Measurements from ENCODE around the gene DENND1C. TPM values are rescaled to one million over a fixed set of nuclear protein-coding genes. Genes with fewer than 3 reads are reported as not detected.

The DENND1C gene, protein sequence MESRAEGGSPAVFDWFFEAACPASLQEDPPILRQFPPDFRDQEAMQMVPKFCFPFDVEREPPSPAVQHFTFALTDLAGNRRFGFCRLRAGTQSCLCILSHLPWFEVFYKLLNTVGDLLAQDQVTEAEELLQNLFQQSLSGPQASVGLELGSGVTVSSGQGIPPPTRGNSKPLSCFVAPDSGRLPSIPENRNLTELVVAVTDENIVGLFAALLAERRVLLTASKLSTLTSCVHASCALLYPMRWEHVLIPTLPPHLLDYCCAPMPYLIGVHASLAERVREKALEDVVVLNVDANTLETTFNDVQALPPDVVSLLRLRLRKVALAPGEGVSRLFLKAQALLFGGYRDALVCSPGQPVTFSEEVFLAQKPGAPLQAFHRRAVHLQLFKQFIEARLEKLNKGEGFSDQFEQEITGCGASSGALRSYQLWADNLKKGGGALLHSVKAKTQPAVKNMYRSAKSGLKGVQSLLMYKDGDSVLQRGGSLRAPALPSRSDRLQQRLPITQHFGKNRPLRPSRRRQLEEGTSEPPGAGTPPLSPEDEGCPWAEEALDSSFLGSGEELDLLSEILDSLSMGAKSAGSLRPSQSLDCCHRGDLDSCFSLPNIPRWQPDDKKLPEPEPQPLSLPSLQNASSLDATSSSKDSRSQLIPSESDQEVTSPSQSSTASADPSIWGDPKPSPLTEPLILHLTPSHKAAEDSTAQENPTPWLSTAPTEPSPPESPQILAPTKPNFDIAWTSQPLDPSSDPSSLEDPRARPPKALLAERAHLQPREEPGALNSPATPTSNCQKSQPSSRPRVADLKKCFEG
- not detected in 2 replicates for total RNA-seq (2014; rRNA removed; shearing (Covaris generic))

DNA sequence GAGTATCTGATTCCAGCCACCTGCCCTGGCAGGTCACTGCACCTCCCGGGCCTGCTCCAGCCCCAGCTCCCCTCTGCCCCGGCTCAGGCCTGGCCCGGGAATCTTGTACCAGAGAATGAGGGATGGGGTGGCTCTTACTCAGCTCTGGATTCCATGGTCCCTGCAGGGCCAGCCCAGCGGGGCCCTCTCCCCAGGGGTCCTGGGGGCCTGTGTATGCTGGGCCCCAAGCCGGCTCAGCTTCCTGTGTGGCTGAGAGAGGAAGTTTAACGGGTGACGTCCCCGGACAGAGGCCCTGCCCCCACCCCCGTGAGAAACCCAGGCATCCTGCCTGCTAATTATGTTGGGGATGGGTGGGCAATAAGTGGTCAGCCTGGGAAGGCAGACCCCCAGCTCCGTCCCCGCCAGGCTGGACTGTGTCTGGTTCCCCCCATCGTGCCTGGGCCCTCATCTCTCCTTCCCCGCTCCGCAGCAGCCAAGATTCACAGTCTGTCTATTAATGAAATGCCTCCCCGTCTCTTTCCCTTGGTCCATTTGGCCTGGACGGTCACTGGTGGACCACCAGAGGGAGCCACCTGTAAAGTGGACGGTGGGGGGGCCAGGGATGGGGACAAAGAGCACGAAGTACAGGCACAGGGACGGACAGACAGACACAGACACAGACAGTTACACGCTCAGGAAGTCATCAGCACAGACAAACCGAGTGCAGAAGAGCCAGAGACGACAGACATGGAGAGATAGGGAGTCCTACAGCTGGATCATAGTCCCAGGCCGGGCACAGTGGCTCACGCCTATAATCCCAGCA lies at the start of gene DENND1C:
DENND1C (minus strand) TSS at position 247 of the 802 bp plus-strand sequence; CDS start at position 155, 92 bp downstream.
- no peak for DNase-seq (ENCODE audit: low read depth)

DNA sequence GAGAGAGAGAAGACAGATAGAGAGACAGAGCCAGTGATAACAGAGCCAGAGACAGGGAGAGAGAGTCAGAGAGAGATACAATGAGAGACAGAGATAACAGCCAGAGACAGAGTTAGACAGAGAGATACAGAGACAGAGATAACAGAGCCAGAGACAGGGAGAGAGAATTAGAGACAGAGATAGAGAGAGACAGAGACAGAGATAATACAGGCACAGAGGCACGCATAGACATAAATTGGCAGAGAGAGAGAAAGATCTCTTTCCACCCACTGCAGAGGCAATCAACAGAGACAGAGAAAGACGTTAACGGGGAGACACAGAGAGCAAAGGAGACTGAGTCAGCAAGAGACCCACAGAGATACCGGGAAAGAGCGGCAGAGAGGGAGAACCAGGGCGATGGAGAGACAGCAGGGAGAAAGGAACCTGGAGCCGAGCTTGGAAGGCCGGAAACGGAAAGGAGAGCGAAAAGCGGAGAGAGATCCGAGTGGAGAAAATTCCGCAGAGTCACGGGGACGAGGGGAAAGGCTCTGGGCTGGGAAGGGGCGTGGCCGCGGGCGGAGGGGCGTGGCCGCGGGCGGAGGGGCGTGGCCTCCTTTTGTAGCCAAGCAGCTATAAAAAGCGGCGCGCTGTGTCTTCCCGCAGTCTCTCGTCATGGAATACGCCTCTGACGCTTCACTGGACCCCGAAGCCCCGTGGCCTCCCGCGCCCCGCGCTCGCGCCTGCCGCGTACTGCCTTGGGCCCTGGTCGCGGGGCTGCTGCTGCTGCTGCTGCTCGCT lies 49.0 kb upstream of the DENND1C start, which contains the start of gene TNFSF9:
TNFSF9 (plus strand) TSS at position 641 of the 777 bp plus-strand sequence; CDS start at position 652, 11 bp downstream.
- peak; percentile 86 for DNase-seq (ENCODE audit: low read depth)

DNA sequence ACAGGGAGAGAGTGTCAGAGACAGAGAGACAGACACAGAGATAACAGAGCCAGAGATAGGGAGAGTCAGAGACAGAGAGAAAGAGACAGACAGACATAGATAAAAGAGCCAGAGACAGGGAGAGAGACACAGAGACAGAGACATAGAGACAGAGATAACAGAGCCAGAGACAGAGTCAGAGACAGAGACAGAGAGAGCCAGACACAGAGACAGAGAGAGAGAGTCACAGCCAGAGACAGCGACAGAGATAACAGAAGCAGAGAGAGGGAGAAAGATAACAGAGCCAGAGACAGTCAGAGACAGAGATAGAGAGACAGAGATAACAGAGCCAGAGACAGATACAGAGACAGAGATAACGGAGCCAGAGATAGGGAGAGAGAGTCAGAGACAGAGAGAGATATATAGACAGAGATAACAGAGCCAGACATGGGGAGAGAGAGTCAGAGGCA lies 48.4 kb upstream of the DENND1C start:
- DNase-seq (ENCODE audit: low read depth): no peak

DNA sequence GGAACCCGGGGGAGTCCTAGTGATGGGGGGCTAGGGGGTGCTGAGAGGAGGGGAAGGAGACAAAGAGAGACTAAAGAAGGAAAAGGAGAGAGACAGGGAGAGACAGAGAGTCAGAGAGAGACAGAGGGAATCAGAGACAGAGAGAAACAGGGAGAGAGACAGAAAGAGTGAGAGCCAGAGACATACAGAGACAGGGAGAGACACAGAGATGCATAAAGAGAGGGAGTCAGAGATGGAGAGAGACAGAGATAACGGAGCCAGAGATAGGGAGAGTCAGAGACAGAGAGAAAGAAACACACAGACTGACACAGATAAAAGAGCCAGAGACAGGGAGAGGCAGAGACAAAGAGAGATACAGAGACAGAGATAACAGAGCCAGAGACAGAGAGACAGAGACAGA lies 47.8 kb upstream of the DENND1C start:
- DNase-seq (ENCODE audit: low read depth): no peak

DNA sequence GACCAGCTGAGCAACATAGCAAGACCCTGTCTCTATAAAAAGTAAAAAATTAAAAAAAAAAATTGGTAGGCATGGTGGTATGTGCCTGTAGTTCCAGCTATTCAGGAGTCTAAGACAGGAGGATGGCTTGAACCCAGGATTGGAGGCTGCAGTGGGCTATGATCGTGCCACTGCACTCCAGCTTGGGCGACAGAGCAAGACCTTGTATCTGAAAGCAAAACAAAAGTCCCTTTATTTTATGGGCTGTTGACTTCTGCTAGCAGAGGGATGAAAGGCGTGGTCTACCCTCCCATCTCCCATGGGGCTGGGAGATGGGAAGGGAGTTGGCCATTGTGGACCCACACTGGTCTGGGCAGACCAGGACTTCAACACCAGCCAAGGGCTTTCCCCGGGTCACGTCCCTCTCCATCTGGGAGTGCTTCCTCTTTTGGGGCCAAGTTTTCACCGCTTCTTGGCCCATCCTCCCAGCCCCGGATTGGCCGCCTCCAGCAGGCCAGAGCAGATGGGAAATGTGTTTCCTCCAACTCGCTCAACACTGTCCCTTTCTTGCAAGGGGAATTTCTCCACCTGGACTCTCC lies 47.0 kb upstream of the DENND1C start:
- DNase-seq (ENCODE audit: low read depth): peak; percentile 41

DNA sequence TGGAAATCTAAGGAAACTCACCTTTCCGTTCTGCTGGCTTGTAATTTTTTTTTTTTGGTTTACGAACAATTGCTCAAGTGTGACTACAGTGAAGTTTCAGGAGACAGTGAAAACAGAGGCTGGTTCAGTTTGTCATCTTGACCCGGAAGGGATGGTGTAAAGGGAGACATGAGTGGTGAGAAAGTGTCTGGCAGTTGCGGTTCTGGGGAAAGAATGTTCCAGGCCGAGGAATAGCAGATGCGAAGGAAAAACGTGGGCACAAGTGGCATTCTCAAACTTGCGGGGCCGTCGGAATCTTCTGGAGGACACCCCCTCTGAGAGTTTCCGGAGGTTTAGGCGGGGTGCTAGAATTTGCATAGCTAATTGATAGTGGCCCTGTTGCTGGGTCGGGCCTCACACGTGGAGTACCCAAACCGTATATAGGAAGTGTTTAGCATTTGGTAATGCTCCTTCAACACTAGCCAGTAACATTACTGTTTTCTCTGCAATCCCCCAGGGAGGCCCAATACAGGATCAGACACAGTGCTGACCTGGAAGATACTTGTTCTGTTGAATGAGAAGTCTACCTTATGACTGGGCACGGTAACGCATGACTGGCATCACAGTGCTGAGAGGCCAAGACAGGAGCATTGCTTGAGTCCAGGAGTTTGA lies 46.4 kb upstream of the DENND1C start:
- DNase-seq (ENCODE audit: low read depth): no peak

DNA sequence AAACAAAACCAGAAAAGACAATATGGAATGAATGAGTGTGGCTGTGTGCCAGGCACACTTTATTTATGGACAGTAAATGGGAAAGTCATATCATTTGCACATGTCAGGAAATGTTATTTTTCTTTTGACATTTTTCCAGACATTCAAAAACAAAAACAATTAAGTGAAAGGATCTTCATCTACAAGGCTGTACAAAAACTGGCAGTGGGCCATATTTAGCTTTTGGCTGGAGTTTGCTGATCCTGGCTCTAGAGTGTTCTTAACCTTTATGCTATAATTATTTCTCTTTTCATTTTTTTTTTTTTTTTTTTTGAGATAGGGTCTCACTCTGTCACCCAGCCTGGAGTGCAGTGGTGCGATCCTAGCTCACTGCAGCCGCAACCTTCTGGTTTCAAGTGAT lies 42.7 kb upstream of the DENND1C start:
- DNase-seq (ENCODE audit: low read depth): no peak

DNA sequence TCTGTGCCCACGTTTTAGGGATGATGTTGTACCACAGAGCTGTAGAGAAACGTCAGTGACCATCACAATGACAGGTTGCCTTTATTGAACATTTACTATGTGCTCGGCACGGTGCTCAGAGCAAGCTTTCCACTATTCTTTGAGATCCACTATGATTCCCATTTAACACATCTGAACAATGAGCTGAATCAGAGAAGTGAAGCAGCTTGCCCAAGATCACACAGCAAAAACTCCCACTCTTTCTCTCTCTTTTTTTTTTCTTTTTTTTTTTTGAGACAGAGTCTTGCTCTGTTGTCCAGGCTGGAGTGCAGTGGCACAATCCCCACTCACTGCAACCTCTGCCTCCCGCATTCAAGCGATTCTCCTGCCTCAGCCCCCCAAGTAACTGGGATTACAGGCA lies 41.1 kb upstream of the DENND1C start:
- no peak for DNase-seq (ENCODE audit: low read depth)

DNA sequence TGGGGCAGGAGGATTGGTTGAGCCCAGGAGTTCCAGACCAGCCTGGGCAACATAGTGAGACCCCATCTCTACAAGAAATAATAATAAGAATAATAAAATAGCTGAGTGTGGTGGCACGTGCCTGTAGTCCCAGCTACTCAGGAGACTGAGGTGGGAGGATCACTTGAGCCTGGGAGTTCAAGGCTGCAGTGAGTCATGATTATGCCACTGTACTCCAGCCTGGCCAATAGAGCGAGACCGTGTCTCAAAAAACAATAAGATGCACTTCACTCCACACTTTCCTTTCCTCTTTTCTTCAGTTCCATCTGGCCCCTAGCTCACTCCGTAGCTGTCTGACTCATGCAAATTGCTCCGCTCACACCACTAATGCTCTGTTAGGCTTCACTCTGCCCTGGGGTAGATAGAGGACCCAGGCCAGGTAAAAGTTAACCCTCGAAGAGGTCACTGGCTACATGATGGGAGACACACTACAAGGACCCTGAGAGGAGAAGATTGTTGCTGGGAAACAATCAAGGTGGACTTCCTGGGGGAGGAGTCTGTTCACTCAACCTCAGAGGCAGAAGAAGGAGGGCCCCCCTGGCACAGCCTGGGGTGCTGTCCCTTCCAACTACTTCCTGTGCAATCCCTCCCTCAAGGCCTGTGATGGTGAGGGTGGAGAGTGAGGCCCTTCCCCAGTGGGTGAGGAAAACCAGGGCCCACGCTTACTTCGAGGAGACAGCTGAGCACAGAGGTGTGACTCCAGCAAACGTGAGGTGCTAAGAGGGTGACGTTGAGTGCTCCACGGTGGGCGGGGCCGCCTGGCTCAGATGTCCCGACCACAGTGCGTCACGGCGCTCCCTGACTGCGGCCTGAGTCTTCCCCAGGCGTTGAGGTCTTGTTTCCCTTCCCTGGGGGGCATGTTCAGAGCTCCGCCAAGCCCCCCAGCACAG lies 40.4 kb upstream of the DENND1C start:
- no peak for DNase-seq (ENCODE audit: low read depth)

DNA sequence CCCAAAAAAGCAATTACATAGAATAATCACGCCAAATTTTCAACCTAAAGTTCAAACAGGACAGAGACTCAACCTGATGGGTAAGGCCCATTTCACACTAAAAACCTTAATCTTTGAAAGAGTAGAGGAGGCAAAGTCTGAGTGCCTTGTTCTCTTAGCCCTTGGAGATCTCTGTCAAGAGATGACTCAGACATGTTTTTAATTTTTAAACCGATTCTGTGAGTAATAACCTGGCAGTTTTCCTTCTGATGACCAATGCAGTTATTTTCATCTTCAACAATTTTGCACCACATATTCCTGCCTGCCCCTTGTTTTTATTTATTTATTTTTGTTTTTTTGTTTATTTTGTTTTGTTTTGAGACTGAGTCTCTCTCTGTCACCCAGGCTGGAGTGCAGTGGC lies 37.7 kb upstream of the DENND1C start:
- DNase-seq (ENCODE audit: low read depth): peak; percentile 61

DNA sequence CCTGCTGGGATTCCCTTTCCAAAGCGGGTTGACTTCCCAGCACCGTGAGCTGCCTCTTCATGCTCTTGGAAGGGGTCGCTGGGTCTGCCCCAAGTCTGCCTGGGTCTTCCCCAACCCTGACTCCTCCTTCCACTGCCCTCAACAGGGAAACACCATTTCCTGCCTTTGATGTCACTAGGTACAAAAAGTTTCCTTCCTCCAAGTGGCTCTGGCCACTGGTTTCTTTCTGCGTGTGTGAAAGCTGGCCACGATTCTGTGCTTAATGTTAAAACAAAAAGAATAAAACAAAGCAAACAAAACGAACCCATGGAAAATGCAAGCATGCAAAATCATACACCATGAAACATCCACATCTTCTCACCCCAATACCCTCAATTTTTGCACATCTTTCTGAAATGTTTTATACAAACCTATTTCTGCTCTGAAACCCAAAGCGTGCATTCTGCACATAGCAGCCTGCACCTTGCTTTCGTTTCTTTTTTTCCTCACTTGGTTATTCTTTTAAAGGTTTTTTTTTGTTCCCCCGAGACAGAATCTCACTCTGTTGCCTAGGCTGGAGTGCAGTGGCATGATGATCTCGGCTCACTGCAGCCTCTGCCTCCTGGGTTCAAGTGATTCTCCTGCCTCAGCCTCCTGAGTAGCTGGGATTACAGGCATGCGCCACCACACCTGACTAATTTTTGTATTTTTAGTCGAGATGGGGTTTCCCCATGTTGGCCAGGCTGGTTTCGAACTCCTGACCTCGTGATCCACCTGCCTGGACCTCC lies 36.7 kb upstream of the DENND1C start:
- no peak for DNase-seq (ENCODE audit: low read depth)

DNA sequence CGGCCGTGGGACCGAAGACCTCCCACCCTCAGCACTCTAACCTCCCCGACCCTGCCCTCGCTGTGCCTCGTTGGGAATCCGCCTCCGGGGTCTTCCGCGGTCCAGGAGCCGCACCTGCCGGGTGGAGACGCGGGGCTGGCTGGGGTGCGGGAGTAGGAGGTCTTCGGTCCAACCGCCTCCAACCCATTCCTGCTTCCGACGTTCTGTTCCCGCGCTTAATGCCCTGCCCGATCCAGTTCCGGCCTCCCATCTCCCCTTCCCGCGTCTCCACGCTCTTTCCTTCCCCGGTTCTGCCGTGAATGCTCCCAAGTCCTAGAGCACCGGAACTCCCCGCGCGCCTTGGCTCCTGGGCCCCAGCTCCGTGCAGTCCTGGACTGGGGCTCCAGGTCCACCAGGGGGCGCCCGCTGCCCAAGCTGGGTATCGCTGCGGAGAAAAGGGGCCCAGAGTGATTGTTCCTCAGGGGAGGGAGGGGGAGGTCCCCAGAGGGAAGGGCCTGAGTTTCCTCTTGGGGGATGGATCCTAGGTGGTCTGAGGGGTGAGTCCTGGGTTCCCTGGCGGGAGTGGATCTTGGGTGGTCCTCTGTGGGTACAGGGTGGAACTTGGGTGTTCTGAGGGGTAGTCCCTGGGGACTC lies 35.2 kb upstream of the DENND1C start:
- peak; percentile 76 for DNase-seq (ENCODE audit: low read depth)

DNA sequence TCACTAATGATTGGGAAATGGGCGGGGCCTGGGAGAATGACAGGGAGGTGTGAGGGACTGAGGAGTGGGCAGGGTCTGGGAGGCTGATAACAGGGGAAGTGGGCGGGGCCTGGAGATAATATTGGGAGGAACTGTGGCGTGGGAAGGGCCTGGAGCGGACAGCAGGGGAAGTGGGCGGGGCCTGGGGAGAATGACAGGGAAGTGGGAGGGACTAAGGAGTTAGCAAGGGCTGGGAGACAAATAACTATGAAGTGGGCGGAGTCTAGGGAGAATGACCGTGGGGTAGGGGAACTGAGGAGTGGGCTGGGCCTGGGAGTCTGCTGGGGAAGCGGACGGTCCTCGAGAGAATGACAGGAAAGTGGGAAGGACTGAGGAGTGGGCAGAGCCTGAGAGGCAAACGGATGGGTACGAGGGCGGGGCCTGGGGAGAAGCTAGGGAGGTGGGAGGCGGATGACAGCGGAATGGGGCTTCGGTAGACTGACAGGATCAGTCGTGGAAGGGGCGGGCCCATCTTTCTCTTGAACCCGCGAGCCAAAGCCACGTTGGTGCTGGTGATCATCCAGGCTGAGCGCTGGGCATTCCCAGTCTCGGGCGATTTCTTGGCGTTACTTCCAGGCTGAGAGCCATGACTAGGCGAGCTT lies 34.6 kb upstream of the DENND1C start:
- DNase-seq (ENCODE audit: low read depth): peak; percentile 91

DNA sequence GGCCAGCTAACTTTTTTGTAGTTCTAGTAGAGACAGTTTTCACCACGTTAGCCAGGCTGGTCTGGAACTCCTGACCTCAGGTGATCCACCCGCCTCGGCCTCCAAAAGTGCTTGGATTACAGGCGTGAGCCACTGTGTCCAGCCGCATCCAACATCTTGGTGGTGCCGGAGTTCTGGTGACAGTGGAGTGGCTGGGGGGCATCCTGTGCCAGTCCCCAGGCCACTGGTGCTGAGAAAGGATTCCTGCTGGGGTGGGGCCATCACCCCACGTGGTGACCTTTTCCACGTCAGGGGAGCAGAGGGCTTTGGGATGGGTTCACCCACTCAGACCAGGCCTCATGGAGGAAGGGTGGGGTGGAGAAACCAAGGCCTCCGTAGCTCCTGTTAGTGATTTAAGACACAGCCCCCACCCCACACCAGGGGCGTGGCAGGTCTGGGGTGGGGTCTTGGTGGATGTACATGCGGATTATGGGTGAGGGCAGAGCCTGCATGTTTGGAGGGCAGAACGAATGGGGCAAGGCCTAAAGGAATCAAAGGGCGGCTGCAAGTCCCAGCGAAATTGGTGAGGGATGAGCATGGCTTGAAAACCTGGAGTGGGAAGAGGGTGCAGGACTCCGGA lies 33.4 kb upstream of the DENND1C start:
- no peak for DNase-seq (ENCODE audit: low read depth)

DNA sequence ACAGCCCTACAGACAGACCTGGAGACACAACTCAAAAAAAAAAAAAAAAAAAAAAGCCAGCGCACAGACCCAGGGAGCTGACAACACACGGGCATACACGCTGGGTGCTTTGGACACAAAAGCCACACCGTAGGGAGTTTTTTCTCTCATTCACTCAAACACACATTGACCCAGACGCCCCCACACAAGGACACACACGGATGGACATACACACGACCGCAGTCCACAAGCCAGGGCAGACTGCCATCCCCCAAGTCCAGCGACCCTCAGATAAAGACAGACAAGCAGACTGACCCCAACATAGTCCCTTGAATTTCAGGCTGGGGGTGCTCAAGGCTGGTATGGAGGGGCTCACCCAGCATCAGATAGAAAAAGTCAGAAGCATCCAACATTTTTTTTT lies 32.5 kb upstream of the DENND1C start:
- DNase-seq (ENCODE audit: low read depth): no peak

DNA sequence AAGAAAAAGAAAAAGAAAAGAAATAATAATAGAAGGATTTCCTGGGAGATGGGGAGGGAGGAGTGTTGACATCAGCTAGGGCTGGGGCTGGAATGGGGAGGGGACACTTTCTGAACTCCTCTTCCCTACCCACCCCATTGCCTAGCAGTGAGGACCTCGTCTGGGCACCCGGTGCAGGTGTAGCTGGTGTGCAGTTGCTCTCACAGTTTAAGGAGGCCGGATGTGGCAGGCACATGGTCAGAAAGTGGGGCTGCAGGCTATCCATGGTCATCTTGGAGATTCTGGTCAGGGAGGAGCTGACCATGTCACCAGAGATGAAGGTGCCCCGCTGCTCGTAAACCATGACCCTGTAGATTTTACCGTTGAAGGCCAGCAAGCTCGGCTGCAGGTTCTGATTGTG lies 29.0 kb upstream of the DENND1C start:
- DNase-seq (ENCODE audit: low read depth): no peak
